Mesothelial cell of epicardium (in vitro differentiated cells): ENCODE data around the gene TRIM68. TPM values are rescaled to one million over a fixed set of nuclear protein-coding genes. Genes with fewer than 3 reads are reported as not detected.

Source experiments
- DNase-seq, 2 experiments: peaks; one replicate each; pipeline ENCODE4 v3.0.0; 2021; ENCODE audit warnings: low spot score in 2 of 2; ENCODE audit not compliant: unreplicated experiment in 2 of 2
- H3K27ac Mint-ChIP-seq: 2 replicates; pipeline ENCODE4 v1.8.0; 2021; ENCODE audit warnings: mixed read lengths
- H3K27me3 Mint-ChIP-seq: 2 replicates; pipeline ENCODE4 v1.8.0; 2021; ENCODE audit warnings: low read depth, mixed read lengths
- H3K36me3 Mint-ChIP-seq: 2 replicates; pipeline ENCODE4 v1.8.0; 2021; ENCODE audit warnings: mixed read lengths
- H3K4me1 Mint-ChIP-seq: 2 replicates; pipeline ENCODE4 v1.8.0; 2021; ENCODE audit warnings: mixed read lengths
- H3K4me3 Mint-ChIP-seq: 2 replicates; pipeline ENCODE4 v1.8.0; 2021; ENCODE audit warnings: mild to moderate bottlenecking, moderate library complexity, mixed read lengths
- H3K9me3 Mint-ChIP-seq: 2 replicates; pipeline ENCODE4 v1.8.0; 2021; ENCODE audit warnings: mixed read lengths
- total RNA-seq: library from RNA; stranded (reverse); gene quantifications from 3 replicates; pipeline ENCODE4 v1.2.1, GENCODE V29; 2021
- TF ChIP-seq, protein P1 (sequence below): fragments of 200-600 bp; sonication (generic); IDR thresholded peaks from one replicate; pipeline ENCODE4 v1.5.0; 2021; ENCODE audit warnings: antibody characterized with exemption; ENCODE audit not compliant: unreplicated experiment

The TRIM68 gene
- total RNA-seq, 1 donor from 2014 or later = 23.3 TPM

DNA sequence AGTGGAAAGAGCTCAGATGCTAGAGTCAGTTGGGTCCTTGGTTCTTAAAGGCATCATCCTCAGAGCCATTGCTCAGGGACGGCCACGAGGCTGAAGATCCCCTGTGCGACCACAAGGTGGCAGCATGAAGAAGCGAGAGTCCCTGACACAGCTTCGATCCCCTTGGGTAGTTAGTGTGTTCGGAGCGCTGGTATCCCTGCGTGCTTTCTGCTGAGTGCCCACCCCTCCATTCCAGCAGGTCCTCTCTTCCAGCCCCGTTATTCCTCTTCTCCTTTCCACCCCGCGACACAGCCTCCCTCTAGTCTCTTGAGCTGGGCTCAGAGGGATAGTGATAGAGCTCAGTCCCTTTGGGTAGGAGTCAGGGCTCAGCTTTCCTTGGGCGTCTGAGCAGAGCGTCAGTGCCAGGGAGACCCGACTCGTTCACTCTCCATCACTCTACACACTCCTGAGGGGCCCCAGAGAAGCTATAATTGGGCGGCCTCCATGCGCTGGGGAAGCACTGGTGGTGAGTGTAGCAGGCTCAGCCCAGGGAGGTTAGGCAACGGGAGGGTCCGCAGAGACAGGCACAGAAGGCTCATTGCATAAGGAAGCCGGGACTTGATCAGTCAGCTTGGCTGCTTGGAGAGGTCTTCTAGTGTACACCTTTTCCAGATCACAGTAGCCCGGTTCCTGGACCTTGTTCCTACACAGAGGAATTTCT is 29.1 kb upstream of the TRIM68 start, which contains the start of gene OR51D1:
OR51D1 (plus strand) TSS at position 516 of the 700 bp plus-strand sequence. CDS start 2,314 bp downstream, outside the sequence.
- peaks cover 5% of the 10 kb centered on the region for H3K9me3 Mint-ChIP-seq
- H3K36me3 Mint-ChIP-seq = no peaks in the 10 kb centered on the region
- TF ChIP-seq, protein P1, sequence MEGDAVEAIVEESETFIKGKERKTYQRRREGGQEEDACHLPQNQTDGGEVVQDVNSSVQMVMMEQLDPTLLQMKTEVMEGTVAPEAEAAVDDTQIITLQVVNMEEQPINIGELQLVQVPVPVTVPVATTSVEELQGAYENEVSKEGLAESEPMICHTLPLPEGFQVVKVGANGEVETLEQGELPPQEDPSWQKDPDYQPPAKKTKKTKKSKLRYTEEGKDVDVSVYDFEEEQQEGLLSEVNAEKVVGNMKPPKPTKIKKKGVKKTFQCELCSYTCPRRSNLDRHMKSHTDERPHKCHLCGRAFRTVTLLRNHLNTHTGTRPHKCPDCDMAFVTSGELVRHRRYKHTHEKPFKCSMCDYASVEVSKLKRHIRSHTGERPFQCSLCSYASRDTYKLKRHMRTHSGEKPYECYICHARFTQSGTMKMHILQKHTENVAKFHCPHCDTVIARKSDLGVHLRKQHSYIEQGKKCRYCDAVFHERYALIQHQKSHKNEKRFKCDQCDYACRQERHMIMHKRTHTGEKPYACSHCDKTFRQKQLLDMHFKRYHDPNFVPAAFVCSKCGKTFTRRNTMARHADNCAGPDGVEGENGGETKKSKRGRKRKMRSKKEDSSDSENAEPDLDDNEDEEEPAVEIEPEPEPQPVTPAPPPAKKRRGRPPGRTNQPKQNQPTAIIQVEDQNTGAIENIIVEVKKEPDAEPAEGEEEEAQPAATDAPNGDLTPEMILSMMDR = peak; percentile 85
- H3K4me1 Mint-ChIP-seq = peaks cover 11% of the 10 kb centered on the region
- no peak within 1 kb of the TSS for H3K27ac Mint-ChIP-seq
- no peak within 1 kb of the TSS for H3K4me3 Mint-ChIP-seq
- H3K27me3 Mint-ChIP-seq = peaks cover 5% of the 10 kb centered on the region
- peak; percentile 58 to 84 for DNase-seq

DNA sequence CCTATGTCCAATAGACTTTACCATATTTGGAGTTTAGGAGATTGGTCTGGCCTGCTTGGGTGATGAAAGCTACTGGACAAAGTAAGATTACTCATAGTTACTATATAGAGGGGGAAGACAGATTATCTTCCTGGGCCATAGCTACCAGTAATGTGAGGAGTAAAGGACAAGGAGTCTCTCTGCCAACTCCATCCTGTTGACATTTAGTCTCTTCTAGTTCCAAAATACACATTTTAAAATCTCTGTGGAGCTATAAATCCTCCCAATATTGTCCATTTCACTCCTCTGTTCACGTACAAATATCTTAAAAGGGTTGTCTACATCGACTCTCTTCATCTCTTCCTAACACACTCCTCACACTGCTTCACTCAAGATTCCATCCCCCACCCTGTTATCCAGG is 28.1 kb upstream of the TRIM68 start:
- Mint-ChIP-seq H3K9me3 (peaks cover 5% of the 10 kb centered on the region), H3K4me1 (peaks cover 4% of the 10 kb centered on the region), H3K4me3 (no peak overlapping the region), H3K27ac (no peak overlapping the region), H3K27me3 (peaks cover 7% of the 10 kb centered on the region), H3K36me3 (no peaks in the 10 kb centered on the region)
- no peak for DNase-seq
- TF ChIP-seq, protein P1 = no peak

DNA sequence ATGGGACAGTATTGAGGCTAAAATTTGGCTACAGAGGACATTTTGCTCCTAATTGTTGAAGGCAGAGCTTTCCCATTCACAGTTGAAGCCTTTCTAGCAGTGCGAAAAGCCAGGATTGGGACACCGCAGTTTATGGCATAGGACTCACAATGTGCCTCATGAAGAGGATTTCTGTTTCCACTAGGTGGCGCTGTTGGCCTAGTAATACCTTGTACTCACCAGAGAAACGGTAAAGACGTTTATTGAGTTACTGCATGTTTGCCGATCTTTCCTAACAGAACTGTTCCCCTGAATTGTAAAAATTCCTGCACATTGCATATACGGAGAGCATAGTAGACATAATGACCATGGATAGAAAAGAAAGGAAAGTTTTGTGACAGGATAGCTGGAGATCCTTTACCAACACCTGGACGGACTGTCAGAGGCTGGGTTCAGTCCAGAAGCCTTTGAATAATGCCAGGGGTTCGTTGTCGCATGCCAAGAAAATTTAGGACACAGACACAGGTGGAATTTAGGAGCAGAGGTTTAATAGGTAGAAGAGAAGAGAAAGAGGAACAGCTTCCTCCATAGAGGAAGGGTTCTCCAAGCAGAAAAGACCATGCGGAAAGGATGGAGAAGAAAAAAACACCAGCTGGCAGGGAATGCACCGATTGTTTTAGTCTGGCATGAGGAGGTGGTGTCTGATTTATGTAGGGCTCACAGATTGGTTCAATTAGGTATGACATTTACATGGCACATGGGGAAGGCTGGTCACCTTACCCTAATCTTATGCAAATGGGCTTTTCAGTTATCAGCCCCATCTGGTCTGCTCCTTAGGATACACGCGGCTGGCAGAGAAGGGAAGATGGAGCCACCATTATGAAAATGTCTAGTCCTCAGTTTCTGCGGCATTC is 18.4 kb upstream of the TRIM68 start:
- H3K9me3 Mint-ChIP-seq = peaks cover 4% of the 10 kb centered on the region
- TF ChIP-seq, protein P1 = peak; percentile 82
- H3K4me1 Mint-ChIP-seq = no peaks in the 10 kb centered on the region
- H3K36me3 Mint-ChIP-seq = no peaks in the 10 kb centered on the region
- no peak overlapping the region for H3K27ac Mint-ChIP-seq
- peaks cover 33% of the 10 kb centered on the region for H3K27me3 Mint-ChIP-seq
- no peak overlapping the region for H3K4me3 Mint-ChIP-seq
- DNase-seq = peak; percentile 42 to 62

DNA sequence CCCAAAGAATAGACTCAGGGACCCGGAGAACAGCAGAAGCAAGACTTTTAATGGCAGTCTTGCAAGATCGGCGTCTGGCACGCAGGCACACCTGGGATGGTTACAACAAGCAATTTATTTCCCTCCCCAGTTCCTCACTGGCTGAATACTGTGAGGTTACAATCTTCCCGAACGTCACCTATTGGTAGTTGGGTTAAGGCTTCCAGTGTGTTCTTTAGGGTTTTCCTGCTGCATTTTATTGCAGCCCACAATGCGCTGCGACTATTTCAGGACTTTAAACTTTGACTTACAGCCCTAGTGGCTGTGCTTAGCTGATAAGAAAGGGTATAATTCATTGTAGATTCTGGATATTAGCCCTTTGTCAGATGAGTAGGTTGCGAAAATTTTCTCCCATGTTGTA is 11.5 kb upstream of the TRIM68 start:
- H3K9me3 Mint-ChIP-seq = no peaks in the 10 kb centered on the region
- H3K27me3 Mint-ChIP-seq = peaks cover 21% of the 10 kb centered on the region
- H3K36me3 Mint-ChIP-seq = no peaks in the 10 kb centered on the region

DNA sequence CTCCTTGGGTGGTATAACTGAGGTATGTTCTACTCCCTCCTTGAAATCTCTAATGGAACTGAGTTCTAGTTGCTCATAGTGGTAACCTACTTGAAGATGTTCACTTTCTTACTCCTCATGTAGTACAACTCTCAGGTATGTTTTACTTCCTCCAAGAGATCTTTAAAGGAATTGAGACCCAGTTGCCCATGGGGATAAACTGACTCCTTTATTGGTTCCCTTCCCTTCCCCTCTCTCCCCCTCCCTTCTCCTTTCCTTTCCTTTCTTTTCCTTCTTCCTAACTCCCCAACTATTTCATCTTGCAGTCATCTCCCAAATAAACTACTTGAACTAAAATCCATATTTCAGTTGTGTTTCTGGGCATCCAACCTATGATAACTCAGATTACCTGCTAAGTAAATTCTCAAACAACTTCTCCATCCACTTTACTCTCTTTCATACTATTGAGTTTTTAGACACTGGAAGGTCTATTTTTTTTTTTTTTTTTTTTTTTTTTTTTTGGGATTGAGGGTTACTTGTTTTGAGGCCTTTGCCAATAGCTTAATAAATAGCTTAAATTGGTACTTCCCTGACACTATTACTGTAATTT is 7.9 kb upstream of the TRIM68 start:
- Mint-ChIP-seq H3K36me3 (no peaks in the 10 kb centered on the region), H3K27me3 (peaks cover 37% of the 10 kb centered on the region), H3K4me1 (no peaks in the 10 kb centered on the region), H3K4me3 (no peak overlapping the region), H3K27ac (no peak overlapping the region), H3K9me3 (no peaks in the 10 kb centered on the region)
- TF ChIP-seq, protein P1 = no peak
- no peak for DNase-seq

More for the DNA sequence above, 11.5 kb upstream of the TRIM68 start:
- H3K27ac Mint-ChIP-seq = no peak overlapping the region
- TF ChIP-seq, protein P1 = no peak
- no peak for DNase-seq
- H3K4me1 Mint-ChIP-seq = no peaks in the 10 kb centered on the region
- no peak overlapping the region for H3K4me3 Mint-ChIP-seq
